Measurements from ENCODE around the gene ALK.

The ALK gene

GRCh38 chr2:29232041-29232440 is 689.3 kb downstream of the ALK start:
- H3K36me3 ChIP-seq (replicated peaks; ENCODE audit: insufficient read depth, low read length) = no peaks in the 10 kb centered on the region
- H3K9ac ChIP-seq (ENCODE audit: low read length) = no peak overlapping the region
- H3K4me3 ChIP-seq (ENCODE audit: low read length) = no peak overlapping the region
- no peaks in the 10 kb centered on the region for H4K20me1 ChIP-seq (ENCODE audit: insufficient read depth, low read length)
- H2AFZ ChIP-seq (ENCODE audit: low read length) = no peak overlapping the region
- H3K4me1 ChIP-seq (ENCODE audit: low read length) = no peaks in the 10 kb centered on the region
- H3K79me2 ChIP-seq (ENCODE audit: low read length) = no peaks in the 10 kb centered on the region
- no peaks in the 10 kb centered on the region for H3F3A ChIP-seq (ENCODE audit: insufficient read depth, low read length)
- H3K4me2 ChIP-seq (ENCODE audit: low read depth, low read length) = no peak overlapping the region
- H3K27ac ChIP-seq (ENCODE audit: low read length) = no peak overlapping the region
- no peaks in the 10 kb centered on the region for H3K9me3 ChIP-seq (replicated peaks; ENCODE audit: insufficient read depth, low read length)
- H3K9me2 ChIP-seq (replicated peaks; ENCODE audit: insufficient read depth, low read length) = no peaks in the 10 kb centered on the region
- TF ChIP-seq EZH2 (optimal IDR thresholded peaks at IDR 0.05; ENCODE audit: low read depth, low read length) (no peak), EZH2phosphoT487 (IDR thresholded peaks at IDR 0.05; ENCODE audit: low read length) (no peak), CTCF (IDR thresholded peaks at IDR 0.05; ENCODE audit: low read length) (no peak)
- no peak for DNase-seq
- H3K27me3 ChIP-seq (replicated peaks; ENCODE audit: insufficient read depth, low read length) = no peaks in the 10 kb centered on the region; the same call in 1 of the 2 replicates

- Histone ChIP-seq H2AFZ (ENCODE audit: low read length) (no peak overlapping the region), H3K27me3 (replicated peaks; ENCODE audit: insufficient read depth, low read length) (no peaks in the 10 kb centered on the region; the same call in 1 of the 2 replicates), H3F3A (ENCODE audit: insufficient read depth, low read length) (no peaks in the 10 kb centered on the region), H3K9me3 (replicated peaks; ENCODE audit: insufficient read depth, low read length) (no peaks in the 10 kb centered on the region), H3K9me2 (replicated peaks; ENCODE audit: insufficient read depth, low read length) (no peaks in the 10 kb centered on the region), H3K27ac (ENCODE audit: low read length) (no peak overlapping the region), H3K9ac (ENCODE audit: low read length) (no peak overlapping the region), H3K4me2 (ENCODE audit: low read depth, low read length) (no peak overlapping the region), H3K79me2 (ENCODE audit: low read length) (no peaks in the 10 kb centered on the region), H3K4me1 (ENCODE audit: low read length) (no peaks in the 10 kb centered on the region), H3K4me3 (ENCODE audit: low read length) (no peak overlapping the region), H4K20me1 (ENCODE audit: insufficient read depth, low read length) (no peaks in the 10 kb centered on the region), H3K36me3 (replicated peaks; ENCODE audit: insufficient read depth, low read length) (no peaks in the 10 kb centered on the region)
- TF ChIP-seq EZH2phosphoT487 (IDR thresholded peaks at IDR 0.05; ENCODE audit: low read length) (no peak), EZH2 (optimal IDR thresholded peaks at IDR 0.05; ENCODE audit: low read depth, low read length) (no peak), CTCF (IDR thresholded peaks at IDR 0.05; ENCODE audit: low read length) (no peak)
- DNase-seq = no peak
Measured at GRCh38 chr2:29229640-29230039, 691.7 kb downstream of the ALK start.

- H3K79me2 ChIP-seq (ENCODE audit: low read length) = no peaks in the 10 kb centered on the region
Measured at GRCh38 chr2:29228947-29229346, 692.4 kb downstream of the ALK start.

More at GRCh38 chr2:29228947-29229346, 692.4 kb downstream of the ALK start:
- H3K36me3 ChIP-seq (replicated peaks; ENCODE audit: insufficient read depth, low read length) = no peaks in the 10 kb centered on the region
- no peaks in the 10 kb centered on the region for H4K20me1 ChIP-seq (ENCODE audit: insufficient read depth, low read length)
- no peaks in the 10 kb centered on the region; the same call in 1 of the 2 replicates for H3K27me3 ChIP-seq (replicated peaks; ENCODE audit: insufficient read depth, low read length)
- no peak overlapping the region for H3K27ac ChIP-seq (ENCODE audit: low read length)
- no peaks in the 10 kb centered on the region for H3K9me2 ChIP-seq (replicated peaks; ENCODE audit: insufficient read depth, low read length)
- no peaks in the 10 kb centered on the region for H3F3A ChIP-seq (ENCODE audit: insufficient read depth, low read length)
- H3K9me3 ChIP-seq (replicated peaks; ENCODE audit: insufficient read depth, low read length) = no peaks in the 10 kb centered on the region
- no peak overlapping the region for H2AFZ ChIP-seq (ENCODE audit: low read length)
- H3K9ac ChIP-seq (ENCODE audit: low read length) = no peak overlapping the region
- H3K4me3 ChIP-seq (ENCODE audit: low read length) = no peak overlapping the region
- no peak overlapping the region for H3K4me2 ChIP-seq (ENCODE audit: low read depth, low read length)
- TF ChIP-seq EZH2phosphoT487 (IDR thresholded peaks at IDR 0.05; ENCODE audit: low read length) (no peak), CTCF (IDR thresholded peaks at IDR 0.05; ENCODE audit: low read length) (no peak), EZH2 (optimal IDR thresholded peaks at IDR 0.05; ENCODE audit: low read depth, low read length) (no peak)
- no peak for DNase-seq
- H3K4me1 ChIP-seq (ENCODE audit: low read length) = no peaks in the 10 kb centered on the region
